T-helper 1 cell treated with Interleukin-12 subunit alpha and Interleukin-12 subunit beta and Interleukin-4 antibody, amounts not matched to agents 30 ng/mL and 1 ng/mL, for 36 hours (primary cell): ENCODE results near the gene DCBLD2. TPM values are rescaled to one million over a fixed set of nuclear protein-coding genes. Genes with fewer than 3 reads are reported as not detected.
"Not testable (repeated sequence)": the region's sequence is repeated elsewhere in the genome, so short reads cannot be mapped to it uniquely, and the experiment has no call there.

Experiments
- intact Hi-C: fragments of 100-400 bp; cut with micrococcal nuclease; formaldehyde crosslinking; loops from one replicate; pipeline ENCODE4 v1.15.1; 2024
- total RNA-seq: library from RNA; stranded (reverse); gene quantifications from 2 replicates; pipeline ENCODE4 v1.2.3, GENCODE V29; 2022

DCBLD2 gene
- total RNA-seq, 1 donor from 2014 or later, result 0.93 TPM

GRCh38 chr3:98843266-98843959 is 58.1 kb downstream of the DCBLD2 start:
- intact Hi-C loops, result no loop called here

DNA sequence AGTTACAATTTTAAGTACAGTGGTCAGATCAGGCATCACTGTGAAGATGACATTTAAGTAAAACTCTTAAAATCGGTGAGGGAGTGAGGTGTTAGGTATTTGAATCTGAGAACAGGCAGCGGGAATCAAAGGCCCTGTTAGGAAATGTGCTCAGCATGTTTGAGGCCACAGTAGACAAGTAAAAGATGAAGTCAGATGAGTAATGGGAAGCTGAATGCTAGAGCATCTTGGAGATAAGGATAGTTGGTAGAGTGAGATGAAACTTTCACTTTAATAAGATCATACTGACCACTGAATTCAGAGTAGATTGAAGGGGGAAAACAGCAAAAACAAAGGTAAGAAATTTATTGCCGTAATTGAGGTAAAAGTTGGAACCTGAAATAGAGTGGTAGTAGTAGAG is 61.6 kb downstream of the DCBLD2 start:
- intact Hi-C loops, result no loop called here

- intact Hi-C loops, result not testable (repeated sequence)
Measured at GRCh38 chr3:98831060-98831459, 70.4 kb downstream of the DCBLD2 start.

DNA sequence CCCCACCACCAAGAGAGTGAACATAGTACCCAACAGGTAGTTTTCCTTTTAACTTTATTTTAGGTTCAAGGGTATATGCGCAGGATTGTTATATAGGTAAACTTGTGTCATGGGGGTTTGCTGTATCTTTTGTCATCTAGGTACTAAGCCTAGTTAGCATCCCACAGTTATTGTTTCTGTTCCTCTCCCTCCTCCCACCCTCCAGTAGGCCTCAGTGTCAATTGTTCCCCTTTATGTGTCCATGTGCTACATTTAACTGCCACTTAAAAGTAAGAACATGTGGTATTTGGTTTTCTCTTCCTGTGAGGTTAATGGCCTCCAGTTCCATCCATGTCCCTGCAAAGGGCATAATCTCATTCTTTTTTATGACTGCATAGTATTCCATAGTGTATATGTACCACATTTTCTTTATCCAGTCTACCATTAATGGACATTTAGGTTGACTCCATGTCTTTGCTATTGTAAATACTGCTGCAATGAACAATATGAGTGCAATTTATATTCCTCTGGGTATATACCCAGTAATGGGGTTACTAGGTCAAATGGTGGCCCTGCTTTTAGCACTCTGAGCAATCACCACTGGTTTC is 72.2 kb downstream of the DCBLD2 start:
- intact Hi-C loops, result no loop called here

GRCh38 chr3:98827221-98827920 is 74.1 kb downstream of the DCBLD2 start:
- intact Hi-C loops, result no loop called here

DNA sequence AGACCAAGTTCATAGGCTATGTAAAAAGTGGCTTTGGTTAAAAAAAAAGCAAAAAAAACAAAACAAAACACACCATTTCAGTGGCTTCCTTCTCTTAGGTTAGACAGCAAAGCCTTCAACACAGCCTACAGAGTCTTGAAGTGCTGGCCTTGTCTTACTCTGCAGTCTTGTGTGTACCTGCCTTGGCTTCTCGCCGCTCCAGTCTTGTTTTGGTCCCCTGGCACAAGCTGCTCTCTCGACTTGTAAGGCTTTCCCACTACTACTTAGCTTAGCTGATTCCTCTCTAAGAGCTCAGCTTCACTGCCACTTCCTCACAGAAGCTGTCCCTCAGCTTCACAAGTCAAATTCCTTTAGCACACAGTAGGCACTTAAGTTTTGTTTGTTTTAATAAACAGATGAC is 75.4 kb downstream of the DCBLD2 start:
- intact Hi-C loops, result no loop called here

DNA sequence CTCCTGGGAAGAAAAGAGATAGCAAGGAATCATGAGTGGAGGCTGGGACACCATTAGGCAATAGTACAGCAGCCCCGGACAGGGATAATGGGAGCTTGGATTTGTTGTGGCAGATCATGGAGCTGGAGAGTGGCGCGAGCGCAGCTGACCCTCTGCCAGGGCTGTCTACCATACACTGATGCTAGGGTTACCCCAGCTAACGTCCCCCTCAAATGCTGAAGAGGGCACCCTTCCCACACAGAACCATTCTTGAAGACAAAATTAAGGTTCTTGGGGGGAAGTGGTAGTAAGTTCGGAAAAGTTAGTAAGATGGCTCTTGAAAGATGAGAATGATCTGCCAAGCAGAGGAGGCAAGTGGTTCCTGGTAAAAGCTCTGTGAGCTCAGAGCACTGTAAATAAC is 77.2 kb downstream of the DCBLD2 start:
- intact Hi-C loops, result no loop called here

DNA sequence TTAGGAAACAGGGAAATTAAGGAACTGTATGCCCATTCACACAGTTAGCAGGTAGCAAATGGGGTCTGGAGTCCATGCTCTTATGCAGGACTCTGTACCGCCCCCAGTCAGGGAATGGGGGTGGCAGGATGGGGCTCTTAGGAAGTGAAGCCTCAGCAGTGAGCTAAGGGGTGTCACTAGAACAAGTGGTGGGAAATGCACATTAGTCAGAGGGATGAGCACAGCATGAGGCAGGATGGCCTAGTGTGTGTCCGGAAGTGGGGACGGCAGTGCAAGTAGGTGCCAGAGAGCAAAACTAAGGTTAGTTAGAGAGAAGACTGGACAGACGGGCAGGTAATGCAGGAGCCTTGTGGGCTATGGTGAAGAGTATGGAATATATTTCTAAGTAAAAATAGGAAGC is 77.7 kb downstream of the DCBLD2 start:
- intact Hi-C loops, result no loop called here

DNA sequence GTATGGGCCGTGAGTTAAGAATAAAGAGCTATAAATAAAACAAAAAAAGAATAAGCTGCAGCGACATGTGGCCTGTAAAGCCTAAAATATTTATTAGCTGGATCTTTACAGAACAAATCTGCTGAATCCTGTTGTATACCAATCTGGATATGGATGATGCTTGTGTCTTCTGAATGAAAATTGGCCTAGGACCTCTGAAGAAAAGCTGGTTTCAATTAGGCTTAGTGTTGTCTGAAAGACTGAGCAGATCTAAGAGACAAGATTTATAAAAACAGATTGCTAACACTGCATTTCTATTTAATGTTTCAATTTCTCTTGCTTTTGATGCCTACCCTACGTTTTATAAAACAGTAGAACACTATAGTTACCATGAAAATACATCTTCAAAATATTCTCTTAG is 80.4 kb downstream of the DCBLD2 start:
- intact Hi-C loops, result no loop called here

DNA sequence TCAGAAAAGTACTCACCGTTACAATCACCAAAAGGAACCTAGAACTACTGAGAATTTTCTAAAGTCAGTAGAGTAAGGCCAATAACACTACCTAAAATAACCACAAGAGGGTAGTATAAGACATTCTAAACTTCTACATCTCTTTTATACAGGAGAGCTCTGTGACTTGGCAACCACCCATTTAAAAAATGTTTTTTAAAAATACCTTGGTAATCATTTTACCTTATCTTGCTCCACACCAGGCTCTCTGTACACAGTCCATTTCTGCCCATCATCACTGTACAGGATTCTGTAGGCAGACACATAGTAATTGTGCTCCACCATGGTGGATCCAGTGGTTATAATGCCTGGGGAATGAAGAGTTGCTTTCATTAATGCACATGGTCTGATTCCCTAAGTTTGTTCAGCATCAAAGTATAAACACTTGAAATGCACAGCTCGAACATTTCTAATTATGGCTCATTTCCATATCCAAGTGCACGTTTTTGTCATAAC is 83.9 kb downstream of the DCBLD2 start:
- intact Hi-C loops, result loop anchor here (1.0 to 10.0 kb wide), 10 partner anchors 83 to 936 kb away; partner anchors contain the start of gene DCBLD2

GRCh38 chr3:98814817-98815420 is 86.6 kb downstream of the DCBLD2 start:
- intact Hi-C loops, result loop anchor here (5.0 to 10.0 kb wide), 2 partner anchors 850 to 1023 kb away; no protein-coding TSS in a partner anchor

- intact Hi-C loops, result loop anchor here (1.0 to 10.0 kb wide), 6 partner anchors 211 to 1021 kb away; no protein-coding TSS in a partner anchor
Measured at GRCh38 chr3:98812851-98813374, 88.6 kb downstream of the DCBLD2 start.

GRCh38 chr3:98811048-98811447 is 90.4 kb downstream of the DCBLD2 start:
- intact Hi-C loops, result loop anchor here (5.0 to 10.0 kb wide), 2 partner anchors 846 to 1019 kb away; no protein-coding TSS in a partner anchor

GRCh38 chr3:98809557-98809956 is 91.9 kb downstream of the DCBLD2 start:
- intact Hi-C loops, result no loop called here

DNA sequence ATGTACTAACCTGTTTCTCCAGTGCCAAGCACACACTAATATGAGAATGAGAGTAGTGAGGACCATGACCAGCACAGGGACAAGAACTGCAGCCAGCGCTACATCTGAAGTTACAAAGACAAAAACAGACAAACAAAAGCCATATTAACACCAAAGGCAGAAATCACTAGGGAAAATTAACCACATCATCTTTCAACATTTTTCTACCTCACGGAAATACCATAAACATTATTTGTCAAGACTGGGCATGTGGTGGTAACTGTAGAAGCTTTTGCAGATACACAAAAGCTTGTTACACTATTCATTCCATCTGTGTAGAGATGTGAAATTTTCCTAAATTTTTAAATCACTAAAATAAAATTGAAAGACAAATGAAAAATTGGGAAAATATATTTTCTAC is 93.4 kb downstream of the DCBLD2 start:
- intact Hi-C loops, result no loop called here

DNA sequence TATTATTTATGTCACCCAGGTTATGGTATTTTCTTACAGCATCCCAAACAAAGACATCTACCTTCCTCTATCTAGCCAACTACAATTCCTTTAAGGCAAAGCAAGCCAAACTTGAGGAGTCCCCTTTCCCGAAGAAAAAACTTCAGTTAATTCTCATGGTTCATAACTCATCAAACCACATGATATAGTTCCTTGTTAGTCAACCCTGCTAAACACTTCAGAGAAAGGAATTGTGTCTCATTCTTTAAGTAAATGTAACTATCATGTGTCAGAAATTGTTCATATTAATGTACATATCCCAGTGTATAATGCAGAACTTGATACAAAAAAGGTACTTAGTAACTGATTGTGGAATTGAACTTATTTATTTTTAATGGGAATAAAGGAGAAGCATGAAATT is 93.9 kb downstream of the DCBLD2 start:
- intact Hi-C loops, result no loop called here

DNA sequence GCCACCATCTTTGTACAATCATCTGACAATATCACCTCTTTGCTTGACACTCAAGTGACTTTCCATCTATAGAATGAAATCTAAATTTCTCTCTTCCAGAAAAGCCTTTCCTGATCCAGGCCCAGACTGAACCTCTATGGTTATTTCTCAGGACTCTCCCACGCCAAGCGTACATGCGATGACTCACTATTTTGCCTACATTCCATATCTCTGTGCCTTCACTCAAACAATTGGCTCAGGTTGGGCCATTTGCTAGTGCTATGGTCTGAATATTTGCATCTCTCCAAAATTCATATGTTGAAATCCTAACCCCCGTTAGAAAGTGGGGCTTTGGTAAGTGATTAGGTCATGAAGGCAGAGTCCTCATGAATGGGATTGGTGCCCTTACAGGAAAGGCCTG is 94.5 kb downstream of the DCBLD2 start:
- intact Hi-C loops, result no loop called here

- intact Hi-C loops, result no loop called here
Measured at GRCh38 chr3:98806521-98806920, 95.0 kb downstream of the DCBLD2 start.

DNA sequence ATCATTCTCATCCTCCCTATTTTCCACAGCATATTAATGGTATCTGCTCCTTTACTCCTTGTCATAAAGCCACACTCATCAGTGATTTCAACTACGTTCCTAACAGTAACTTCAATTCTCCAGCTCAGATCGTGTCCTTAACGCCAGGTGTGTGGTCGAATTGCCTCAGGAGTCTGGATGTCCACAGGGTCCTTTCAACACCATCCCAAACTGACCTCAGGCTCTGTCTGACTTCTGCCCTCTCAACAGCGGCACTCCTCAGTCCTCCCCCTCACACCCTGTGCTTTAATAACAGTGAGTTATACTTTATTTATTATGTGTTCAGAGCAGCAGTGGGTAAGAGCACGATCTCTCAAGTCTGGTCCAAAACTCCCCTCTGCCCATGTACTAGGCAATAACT is 95.9 kb downstream of the DCBLD2 start:
- intact Hi-C loops, result no loop called here

GRCh38 chr3:98801043-98801747 is 100.3 kb downstream of the DCBLD2 start:
- intact Hi-C loops, result no loop called here

DNA sequence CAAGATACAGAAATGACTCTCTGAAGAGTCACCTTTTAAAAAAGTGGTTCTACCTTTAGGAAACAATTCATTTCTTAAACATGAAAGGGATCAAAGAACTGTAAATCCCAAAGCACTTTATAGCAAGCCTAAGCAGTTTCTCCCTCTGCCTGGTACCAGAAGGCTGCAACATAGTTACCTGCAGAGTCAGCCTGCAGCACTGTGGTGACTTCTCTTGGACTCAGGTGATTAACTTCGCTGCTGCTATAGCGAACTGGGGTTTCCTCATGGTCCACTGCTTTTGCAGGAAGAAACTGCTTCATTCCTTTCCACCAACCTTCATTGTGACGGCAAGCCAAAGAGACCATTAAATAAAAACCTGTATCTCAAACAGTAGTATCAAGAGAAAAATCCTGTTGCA is 101.1 kb downstream of the DCBLD2 start:
- intact Hi-C loops, result no loop called here
